Measurements from ENCODE around the gene FBXO17.

GRCh38 chr19:38989066-38989605 is 13.6 kb upstream of the FBXO17 start:
- no peak for TF ChIP-seq POLR2A (IDR thresholded peaks at IDR 0.05)
- TF ChIP-seq CTCF (IDR thresholded peaks at IDR 0.05) = no peak

All from upper lobe of left lung (tissue), 4 donors.